LNCAP (cell line): ENCODE data around the gene AP1M2.

Experiments
- CTCF ChIP-seq: fragments of 450-650 bp; IDR thresholded peaks from 2 replicates; pipeline ENCODE4 v1.5.1; 2017; ENCODE audit warnings: mild to moderate bottlenecking

The AP1M2 gene

GRCh38 chr19:10587022-10587838, at the start of gene AP1M2:
Gene AP1M2 (minus strand): TSS chr19:10587312. CDS start chr19:10587231, 81 bp downstream.
- no peak for TF ChIP-seq CTCF

DNA sequence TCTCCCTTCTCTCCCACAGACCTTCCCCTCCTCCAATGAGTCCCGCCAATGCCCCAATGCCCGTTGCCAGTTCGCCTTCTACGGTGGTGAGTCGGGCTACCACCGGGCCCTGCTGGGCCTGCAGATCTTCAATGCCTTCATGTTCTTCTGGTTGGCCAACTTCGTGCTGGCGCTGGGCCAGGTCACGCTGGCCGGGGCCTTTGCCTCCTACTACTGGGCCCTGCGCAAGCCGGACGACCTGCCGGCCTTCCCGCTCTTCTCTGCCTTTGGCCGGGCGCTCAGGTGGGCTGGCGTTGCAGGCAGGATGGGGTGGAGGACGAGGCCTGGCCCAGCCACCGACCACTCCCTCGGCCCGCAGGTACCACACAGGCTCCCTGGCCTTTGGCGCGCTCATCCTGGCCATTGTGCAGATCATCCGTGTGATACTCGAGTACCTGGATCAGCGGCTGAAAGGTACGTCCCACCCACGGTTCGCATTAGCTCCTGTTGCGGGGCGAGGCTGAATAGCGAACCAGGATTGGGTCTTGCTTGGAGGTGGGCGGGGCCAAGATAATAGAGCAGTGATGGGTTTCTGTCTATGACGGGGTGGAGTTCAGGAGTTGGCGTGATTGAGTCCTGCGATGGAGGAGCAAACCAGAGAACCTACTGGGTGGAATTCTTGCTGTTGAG, 49.3 kb upstream of the AP1M2 start:
- TF ChIP-seq CTCF: no peak

- no peak for TF ChIP-seq CTCF
These were observed 47.9 kb upstream of the AP1M2 start for GRCh38 chr19:10634963-10635362.

GRCh38 chr19:10634430-10634829, 47.3 kb upstream of the AP1M2 start:
- TF ChIP-seq CTCF: no peak

DNA sequence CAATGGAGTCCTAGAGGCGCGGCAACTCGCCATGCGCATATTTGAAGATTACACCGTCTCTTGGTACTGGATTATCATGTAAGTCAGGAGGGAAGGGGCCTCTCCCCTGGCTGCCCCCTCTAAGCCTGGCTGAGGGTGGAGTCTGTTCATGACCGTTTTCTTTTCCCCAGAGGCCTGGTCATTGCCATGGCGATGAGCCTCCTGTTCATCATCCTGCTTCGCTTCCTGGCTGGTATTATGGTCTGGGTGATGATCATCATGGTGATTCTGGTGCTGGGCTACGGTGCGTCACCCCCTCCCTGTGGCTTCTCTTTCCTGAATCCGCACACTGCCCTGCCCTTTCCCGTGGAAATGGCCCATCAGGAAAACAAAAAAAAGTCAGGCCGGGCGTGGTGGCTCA, 44.8 kb upstream of the AP1M2 start:
- no peak for TF ChIP-seq CTCF

- no peak for TF ChIP-seq CTCF
These were observed 38.6 kb upstream of the AP1M2 start for GRCh38 chr19:10625762-10626138.

DNA sequence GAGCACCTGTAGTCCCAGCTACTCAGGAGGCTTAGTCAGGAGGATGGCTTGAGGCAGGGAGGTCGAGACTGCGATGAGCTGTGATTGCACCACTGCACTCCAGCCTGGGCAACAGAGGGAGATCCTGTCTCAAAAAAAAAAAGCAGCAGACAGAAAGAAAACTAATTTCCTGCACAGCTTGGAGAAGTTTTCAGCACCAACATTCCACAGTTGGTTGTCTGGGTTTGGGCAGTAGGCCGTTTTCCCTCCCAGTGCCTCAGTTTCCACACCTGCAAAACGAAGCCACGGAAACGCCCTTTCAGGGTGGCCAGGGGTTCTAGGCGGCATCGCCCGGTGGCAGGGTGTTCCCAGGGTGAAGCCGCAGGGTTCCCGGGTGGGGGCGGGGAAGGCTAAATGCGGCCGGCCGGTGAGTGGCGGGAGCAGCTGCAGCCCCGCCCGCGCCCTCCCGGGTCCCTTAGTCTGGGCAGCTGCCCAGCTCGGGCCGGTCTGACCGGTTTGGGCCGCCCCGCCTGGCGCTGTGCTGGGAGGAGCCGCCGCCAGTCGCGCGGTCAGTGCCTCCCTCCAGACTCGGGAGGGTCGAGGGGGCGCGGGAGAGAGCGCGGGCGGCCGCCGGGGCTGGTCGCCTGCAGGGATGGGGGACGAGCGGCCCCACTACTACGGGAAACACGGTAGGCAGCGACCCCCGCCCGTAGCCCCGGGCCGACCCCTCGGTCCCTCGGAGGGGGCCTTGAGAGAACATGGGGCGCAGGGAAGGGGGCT, 38.1 kb upstream of the AP1M2 start, which contains the start of gene SLC44A2:
TSS of gene SLC44A2 (plus strand) at position 551 of the 759 bp plus-strand sequence. CDS start at position 632, 81 bp downstream.
- no peak for TF ChIP-seq CTCF
